GM23248 (cell line): ENCODE data around the gene FLOT1.

Experiments used
- EZH2 ChIP-seq: fragments of 200-600 bp; sonication (generic); IDR thresholded peaks from 2 replicates; pipeline ENCODE4 v1.6.1; 2018; ENCODE audit warnings: antibody characterized with exemption, mild to moderate bottlenecking; ENCODE audit not compliant: insufficient read depth, poor library complexity, severe bottlenecking
- EZH2phosphoT487 ChIP-seq: fragments of 200-600 bp; sonication (generic); IDR thresholded peaks from 2 replicates; pipeline ENCODE4 v1.6.1; 2018; ENCODE audit warnings: antibody characterized with exemption, moderate library complexity, mild to moderate bottlenecking, low read depth; ENCODE audit not compliant: insufficient read depth

- TF ChIP-seq EZH2 = no peak
- TF ChIP-seq EZH2phosphoT487 = no peak
Measured at GRCh38 chr6:30700340-30700739, 42.1 kb downstream of the FLOT1 start.
